Tongue (tissue), 2 donors: ENCODE results near the gene C1orf52. TPM values are rescaled to one million over a fixed set of nuclear protein-coding genes. Genes with fewer than 3 reads are reported as not detected.
A peak's percentile ranks its signal among the peaks of the same experiment; 100 is the strongest.

Source experiments
- DNase-seq: peaks from one replicate; pipeline ENCODE4 v3.0.0-alpha.2; 2015
- total RNA-seq: library from RNA; depleted of rRNA; stranded (reverse); fragments of >200 nt; gene quantifications from one replicate; pipeline ENCODE4 v1.2.3, GENCODE V29; 2014

C1orf52 gene
- 16.7 TPM for total RNA-seq

- DNase-seq = peak; percentile 98
Measured at GRCh38 chr1:85259118-85259911, at the start of gene C1orf52. TSS of gene C1orf52 (minus strand) at chr1:85259662. CDS start at chr1:85259633, 29 bp downstream.

- DNase-seq = no peak
Measured at GRCh38 chr1:85308833-85309350, 49.4 kb upstream of the C1orf52 start.

DNA sequence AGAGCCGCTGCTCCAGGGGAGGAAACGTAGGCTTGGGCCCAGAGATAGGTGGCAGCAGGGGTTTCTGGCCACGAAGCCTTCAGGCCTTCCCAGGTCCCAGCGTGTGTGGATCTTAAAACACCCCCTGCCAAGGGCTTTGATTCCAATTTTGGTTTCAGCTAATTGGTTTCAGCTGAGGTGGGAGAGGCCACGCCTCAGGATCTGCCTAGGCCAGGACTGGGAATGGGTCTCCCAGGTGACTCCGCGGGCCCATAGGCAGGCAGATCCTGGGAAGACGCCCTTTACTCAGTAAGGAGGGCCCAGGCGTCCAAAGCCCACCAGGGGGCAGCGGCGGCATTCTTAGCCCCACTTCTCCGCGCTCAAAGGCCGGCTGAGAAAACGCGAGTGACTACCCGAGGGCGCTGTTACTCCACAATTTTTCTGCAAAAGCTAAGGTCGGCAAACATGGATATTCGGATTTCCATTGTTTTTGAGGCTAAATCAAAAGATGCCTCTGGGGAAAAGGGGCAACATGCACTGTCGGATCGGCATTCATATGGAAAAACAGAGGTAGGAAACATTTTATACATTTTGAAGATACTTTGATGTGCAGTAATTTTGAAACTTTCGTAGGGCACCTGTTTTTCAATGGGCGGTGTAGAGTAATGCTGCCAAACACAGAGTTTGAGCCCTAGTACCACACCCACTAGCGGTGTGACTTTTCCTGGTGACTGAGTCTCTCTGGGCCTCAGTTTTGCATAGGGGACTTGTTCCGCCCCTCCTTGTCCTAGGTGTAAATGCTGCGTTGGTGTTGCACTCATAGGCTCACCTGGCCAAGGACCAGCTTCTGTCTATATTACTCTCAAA lies 48.7 kb upstream of the C1orf52 start:
- peak; percentile 97 for DNase-seq

DNA sequence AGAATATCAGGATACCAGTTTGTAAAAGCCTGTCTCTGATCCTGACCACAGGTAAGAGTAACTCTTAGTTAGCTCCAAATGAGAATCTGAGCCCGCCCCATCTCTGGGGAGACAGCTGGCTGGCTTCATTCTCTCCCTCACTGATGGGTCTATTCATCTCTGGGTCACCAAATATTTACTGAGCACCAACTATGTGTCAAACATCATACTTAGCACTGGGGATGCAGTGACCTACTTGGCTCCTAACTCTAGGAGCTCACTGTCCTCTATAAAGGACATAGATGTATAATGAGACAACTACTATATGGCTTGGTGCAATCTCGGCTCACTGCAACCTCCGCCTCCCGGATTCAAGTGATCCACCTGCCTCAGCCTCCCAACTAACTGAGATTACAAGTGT lies 46.8 kb upstream of the C1orf52 start:
- DNase-seq = no peak

DNA sequence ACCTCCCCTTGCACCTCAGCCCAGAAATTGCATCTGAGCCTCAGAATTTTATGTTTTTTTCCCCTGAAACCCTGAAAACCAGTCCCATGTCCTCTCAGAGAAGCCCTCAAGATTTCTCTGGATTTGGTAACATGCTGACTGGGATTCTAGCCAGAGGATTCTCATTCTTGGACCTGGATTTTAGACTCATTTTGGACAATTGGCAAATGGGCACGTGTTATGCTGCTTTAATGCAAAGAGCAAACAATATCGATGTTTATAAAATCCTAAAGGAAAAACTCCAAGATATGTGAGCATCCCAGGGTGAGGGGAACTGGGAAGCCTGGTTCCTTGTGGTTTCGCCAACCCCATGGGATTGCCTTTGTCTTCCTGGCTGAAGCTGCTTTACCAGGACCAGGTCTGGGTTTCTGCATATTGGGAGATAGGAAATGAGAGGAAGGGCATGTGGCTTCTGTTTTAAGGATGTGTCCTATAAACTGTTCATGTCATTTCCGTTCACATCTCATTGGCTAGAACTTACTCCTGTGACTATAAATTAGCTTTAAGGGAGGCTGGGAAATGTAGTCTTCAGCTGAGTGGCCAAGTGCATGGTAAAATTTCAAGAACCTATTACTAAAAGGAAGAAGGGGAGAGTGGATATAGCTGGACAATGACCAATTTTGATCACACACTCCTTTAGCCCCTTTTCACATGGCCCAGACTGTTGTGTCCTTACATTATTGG lies 44.1 kb upstream of the C1orf52 start:
- DNase-seq = no peak

DNA sequence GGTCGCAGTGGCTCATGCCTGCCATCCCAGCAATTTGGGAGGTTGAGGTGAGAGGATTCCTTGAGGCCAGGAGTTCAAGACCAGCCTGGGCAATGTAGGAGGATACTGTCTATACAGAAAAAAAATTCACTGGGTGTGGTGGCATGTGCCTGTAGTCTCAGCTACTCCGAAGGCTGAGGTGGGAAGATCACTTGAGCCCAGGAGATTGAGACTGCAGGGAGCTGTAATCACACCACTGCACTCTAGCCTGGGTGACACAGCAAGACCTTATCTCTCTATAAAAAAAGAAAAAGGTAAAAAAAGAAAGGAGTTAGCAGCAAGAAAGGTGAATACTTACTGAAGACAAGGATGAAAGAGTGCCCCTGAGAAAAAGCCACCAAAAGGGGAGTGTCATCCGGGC lies 40.7 kb upstream of the C1orf52 start:
- no peak for DNase-seq

- DNase-seq = peak; percentile 94
Measured at GRCh38 chr1:85297855-85298629, 38.6 kb upstream of the C1orf52 start.

- no peak for DNase-seq
Measured at GRCh38 chr1:85297538-85297854, 38.0 kb upstream of the C1orf52 start.

DNA sequence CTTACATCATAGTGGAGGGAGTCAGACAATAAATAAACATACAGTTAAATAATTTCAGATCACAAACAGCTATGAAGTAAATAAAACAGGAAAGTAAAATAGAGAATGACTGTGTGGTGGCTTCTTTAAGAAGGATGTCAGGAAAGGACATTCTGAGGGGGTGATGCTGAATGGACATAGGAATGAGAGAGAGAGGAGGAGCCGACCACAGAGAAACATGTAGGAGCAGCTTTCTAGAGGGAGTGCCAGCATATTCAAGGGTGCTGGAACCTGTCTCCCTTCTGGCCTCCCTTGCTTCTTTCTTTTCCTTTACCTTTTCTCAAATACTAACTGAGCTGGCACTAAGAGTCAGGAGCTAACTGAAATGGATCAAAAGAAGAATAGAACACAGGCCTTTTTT lies 37.5 kb upstream of the C1orf52 start:
- DNase-seq = no peak

DNA sequence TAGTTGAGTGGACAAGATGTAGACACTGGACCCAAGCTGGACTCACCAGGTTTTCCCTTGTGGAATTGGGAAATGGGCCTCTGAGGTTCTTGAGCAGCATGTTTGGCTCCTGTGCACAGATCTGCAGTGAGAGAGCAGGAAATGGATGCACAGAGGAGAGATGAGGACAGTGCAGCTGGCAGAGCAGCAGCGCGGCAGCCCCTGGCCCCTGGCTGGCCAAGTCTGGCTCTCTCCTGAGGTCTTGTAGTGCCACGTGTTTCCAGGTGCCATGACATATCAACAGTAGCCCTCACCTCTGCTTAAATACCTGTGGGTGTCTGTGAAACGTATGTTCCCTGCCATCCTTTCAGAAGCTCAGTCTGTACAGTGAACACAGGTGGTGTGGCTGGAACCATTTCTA lies 36.2 kb upstream of the C1orf52 start:
- no peak for DNase-seq

DNA sequence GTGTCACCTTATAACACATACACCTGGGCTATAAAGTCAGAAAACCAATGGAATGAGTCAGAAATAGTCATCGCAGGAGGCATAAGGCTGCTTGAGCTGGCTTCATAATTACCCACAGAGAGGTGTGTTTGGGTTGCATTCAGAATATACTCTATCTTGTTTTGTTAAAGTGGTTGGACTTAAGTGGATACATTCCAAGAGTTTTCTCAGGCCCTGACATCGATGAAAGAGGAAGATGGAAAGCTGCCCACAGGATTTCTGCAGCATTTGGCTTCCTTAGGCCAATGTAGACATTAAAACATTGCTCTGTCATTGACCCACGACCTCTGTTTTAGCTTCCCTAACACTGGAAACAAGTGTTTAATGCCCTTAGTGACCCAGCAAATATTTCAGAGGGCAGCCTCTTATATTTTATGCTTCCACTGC lies 35.6 kb upstream of the C1orf52 start:
- no peak for DNase-seq

- no peak for DNase-seq
Measured at GRCh38 chr1:85290826-85291225, 31.4 kb upstream of the C1orf52 start.

DNA sequence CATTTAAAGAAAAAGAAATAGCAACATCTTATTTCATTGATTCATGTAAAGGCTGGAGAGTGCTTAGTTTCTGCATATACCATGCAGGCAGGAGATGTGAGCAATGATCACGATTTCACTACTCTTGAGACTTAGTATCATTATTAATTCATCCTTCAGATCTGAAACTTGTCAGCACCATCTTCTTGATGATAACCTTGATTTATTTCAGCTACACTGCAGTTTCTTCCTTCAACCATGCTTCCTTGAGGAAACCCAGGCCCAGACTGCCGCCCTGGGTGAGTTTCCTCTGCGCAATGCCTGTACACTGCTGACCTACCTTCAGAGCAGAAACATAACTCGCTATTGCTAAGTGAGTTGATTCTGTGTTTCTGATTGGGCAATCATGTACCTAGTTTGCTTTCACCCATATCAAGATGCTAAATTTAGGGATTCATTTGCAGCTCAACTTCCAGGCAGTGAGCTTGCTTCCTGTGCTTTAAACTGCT lies 30.4 kb upstream of the C1orf52 start:
- no peak for DNase-seq

DNA sequence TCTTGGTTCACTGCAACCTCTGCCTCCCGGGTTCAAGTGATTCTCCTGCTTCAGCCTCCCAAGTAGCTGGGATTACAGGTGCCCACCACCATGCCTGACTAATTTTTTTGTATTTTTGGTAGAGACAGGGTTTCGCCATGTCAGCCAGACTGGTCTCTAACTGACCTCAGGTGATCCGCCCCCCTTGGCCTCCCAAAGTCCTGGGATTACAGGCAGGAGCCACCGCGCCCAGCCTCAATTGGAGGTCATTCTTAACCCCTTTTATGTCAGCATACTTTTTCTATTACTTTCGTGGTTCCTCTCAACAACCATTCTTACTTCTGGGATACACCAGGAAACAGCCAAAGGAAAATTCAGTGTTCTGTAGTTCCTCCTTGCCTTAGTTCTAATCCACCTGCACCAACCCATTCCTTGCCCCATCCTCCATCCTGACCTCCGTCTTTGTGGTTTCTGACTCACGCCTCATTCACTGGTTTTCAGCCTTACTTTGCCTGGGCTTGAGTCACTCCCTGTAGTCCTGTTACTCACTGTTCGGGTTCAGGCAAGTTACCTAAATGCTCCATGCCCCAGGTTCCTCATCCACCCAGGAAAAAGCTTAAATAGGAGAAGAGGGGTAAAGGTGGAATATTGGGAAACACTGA lies 29.9 kb upstream of the C1orf52 start:
- DNase-seq = no peak

DNA sequence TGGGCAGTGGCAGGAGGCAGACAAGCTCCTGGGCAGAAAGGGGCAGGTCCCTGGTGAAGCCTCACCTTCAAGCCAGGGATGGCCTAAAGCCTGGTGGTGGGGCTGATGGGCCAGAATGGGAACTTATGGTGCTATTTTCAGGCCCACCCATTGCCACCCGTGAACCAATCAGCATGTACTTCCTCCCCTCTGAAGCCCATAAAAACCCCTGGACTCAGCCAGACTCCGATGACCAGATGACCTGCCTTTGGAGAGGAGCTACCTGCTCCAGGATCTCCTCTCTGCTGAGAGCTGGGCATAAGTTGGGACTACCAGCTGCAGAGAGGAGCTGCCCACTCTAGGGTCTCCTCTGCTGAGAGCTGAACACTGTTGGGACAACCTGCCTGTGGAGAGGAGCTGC lies 24.7 kb upstream of the C1orf52 start:
- no peak for DNase-seq

DNA sequence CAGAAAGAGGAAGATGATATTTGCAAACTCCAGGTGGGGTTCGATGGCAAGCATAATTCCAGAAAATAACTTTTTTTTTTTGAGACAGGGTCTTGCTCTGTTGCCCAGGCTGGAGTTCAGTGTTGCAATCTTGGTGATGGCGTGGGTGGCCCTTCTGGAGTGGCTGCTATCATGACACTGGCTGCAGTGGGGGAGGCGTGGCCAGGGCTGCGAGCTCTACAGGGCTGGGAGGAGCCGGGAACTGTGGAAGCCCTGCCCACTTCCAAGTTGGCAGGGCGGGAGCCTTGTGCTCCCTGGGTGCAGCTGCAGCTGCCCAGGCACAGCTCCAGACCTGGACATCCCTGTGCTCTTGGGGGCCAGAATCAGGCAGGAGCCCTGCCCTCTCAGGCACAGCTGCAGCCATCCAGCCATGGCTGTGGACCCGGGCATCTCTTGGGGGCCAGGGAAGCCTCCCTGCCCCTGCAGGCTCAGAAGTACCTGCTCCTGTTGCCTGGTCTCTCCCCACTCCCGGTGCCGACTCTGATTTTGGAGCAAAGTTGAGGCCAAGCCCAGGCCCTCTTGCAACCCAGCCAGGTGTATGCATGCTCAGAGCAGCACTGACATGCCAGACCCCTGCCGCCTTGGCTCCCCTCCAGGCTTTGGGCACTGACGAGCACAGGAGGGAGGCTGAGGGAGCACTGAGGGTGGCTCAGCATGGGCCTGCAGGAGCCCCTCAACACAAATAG lies 24.2 kb upstream of the C1orf52 start:
- DNase-seq = peak; percentile 51

DNA sequence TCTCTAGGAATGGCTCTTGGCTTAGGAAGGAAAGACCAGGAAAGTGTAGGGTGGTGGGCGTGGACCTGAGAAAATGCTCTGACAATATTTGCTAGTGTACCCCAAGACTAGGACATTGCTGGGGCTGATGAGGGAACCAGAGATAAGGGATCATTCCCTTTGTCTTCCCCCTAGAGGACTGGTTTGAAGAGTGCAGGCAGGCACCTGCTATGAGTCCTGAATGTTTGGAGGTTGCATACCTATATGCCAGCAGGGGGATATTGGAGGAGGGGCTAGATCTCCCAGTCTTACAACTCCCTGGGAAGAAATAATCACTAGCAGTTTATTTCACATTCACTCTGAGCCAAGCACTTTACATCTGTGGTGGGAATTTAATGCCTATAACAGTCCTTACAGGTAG lies 23.0 kb upstream of the C1orf52 start:
- no peak for DNase-seq

- no peak for DNase-seq
Measured at GRCh38 chr1:85280636-85281035, 21.2 kb upstream of the C1orf52 start.

DNA sequence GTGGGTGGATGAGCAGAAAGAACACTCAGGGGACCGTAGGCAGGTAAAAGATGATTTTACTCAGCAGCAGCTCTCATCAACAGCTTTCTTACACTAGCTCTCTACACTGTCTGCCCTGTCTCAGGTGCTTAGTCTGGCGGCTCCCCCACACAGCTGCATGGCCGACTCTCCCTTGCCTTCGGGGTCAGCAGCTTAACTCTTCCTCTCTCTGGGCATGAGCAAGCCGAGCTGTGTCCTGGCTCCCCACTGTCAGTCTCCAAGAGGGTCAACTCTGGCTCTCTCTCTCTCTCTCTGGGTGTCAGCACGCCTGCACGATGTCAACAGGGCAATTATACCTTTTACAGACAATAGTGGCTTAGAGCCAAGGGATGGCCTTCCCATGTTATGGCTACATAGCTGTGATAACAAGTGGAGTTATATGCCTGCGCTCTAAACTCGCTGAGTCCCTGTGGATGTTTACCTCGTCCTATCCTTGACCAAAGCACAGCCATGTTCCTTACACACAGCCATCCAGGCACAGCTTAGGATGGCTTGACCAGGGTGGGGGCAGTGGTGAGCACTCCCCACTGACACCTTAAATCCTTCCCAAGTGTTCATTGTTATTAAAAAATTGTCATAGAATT lies 20.1 kb upstream of the C1orf52 start:
- no peak for DNase-seq

DNA sequence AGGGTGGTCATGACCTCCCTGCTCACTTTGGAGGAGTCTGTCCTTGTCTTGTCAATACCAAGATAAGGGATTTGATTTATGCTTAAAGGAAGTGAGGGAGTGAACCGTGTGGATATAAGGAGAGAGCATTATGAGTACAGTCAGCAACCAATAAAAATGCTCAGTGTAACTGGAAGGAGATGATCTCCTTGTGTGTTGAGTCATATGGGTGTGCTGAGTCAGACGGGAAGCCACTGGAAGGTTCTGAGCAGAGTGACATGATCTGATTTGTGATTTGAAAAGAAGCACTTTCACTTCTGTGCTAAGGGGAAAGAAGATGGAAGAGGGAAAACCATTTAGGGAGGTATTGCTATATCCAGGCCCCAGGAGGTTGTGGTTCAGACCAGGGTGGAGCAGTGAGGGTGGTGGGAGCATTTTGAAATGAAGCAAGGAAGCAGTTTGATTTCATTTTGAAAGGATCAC lies 19.4 kb upstream of the C1orf52 start:
- no peak for DNase-seq
